Measurements from ENCODE around the gene CDH4. TPM values are rescaled to one million over a fixed set of nuclear protein-coding genes. Genes with fewer than 3 reads are reported as not detected.

Gene CDH4
- total RNA-seq, 1 donor from 2014 or later = not detected

GRCh38 chr20:61988665-61989064 lies 736.6 kb downstream of the CDH4 start:
- peaks cover 55 to 69% of the 10 kb centered on the region in 2 donors for H3K36me3 ChIP-seq
- intact Hi-C loops (cut with DNase I) = no loop called here

GRCh38 chr20:61989741-61990140 lies 737.7 kb downstream of the CDH4 start:
- Histone ChIP-seq H3K4me1 (no peaks in the 10 kb centered on the region), H3K27me3 (no peaks in the 10 kb centered on the region), H3K9me3 (peaks cover 0 to 20% of the 10 kb centered on the region in 2 donors), H3K27ac (no peak overlapping the region), H3K4me3 (no peak overlapping the region), H3K36me3 (peaks cover 61 to 70% of the 10 kb centered on the region in 2 donors)
- intact Hi-C loops (cut with DNase I) = no loop called here
- no peak for DNase-seq (ENCODE audit: low spot score in 2 of 2)
- TF ChIP-seq, protein P1, sequence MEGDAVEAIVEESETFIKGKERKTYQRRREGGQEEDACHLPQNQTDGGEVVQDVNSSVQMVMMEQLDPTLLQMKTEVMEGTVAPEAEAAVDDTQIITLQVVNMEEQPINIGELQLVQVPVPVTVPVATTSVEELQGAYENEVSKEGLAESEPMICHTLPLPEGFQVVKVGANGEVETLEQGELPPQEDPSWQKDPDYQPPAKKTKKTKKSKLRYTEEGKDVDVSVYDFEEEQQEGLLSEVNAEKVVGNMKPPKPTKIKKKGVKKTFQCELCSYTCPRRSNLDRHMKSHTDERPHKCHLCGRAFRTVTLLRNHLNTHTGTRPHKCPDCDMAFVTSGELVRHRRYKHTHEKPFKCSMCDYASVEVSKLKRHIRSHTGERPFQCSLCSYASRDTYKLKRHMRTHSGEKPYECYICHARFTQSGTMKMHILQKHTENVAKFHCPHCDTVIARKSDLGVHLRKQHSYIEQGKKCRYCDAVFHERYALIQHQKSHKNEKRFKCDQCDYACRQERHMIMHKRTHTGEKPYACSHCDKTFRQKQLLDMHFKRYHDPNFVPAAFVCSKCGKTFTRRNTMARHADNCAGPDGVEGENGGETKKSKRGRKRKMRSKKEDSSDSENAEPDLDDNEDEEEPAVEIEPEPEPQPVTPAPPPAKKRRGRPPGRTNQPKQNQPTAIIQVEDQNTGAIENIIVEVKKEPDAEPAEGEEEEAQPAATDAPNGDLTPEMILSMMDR (IDR thresholded peaks at IDR 0.05) = no peak

More at GRCh38 chr20:61988665-61989064, 736.6 kb downstream of the CDH4 start:
- DNase-seq (ENCODE audit: low spot score in 2 of 2) = no peak
- TF ChIP-seq, protein P1 (IDR thresholded peaks at IDR 0.05) = no peak
- peaks cover 0 to 20% of the 10 kb centered on the region in 2 donors for H3K9me3 ChIP-seq
- H3K4me3 ChIP-seq = no peak overlapping the region
- no peaks in the 10 kb centered on the region for H3K27me3 ChIP-seq
- H3K4me1 ChIP-seq = no peaks in the 10 kb centered on the region
- no peak overlapping the region for H3K27ac ChIP-seq
